ENCODE results near the gene MYO5C.

GRCh38 chr15:52199271-52199670, 96.3 kb downstream of the MYO5C start:
- TF ChIP-seq CTCF (IDR thresholded peaks at IDR 0.05) = no peak
- TF ChIP-seq POLR2A (IDR thresholded peaks at IDR 0.05) = no peak

All from uterus (tissue), 2 donors.